ENCODE measurements around the gene DYNC1I2. TPM values are rescaled to one million over a fixed set of nuclear protein-coding genes. Genes with fewer than 3 reads are reported as not detected.

Gene DYNC1I2
- polyA plus RNA-seq, 3 donors, result 30.8 to 39.1 (median 32.2) TPM

GRCh38 chr2:171745141-171745540 lies 57.9 kb downstream of the DYNC1I2 start:
- intact Hi-C loops (cut with micrococcal nuclease), result no loop called here
- Mint-ChIP-seq H3K36me3 (peaks cover 74 to 83% of the 10 kb centered on the region in 2 donors), H3K27ac (no peak overlapping the region), H3K9me3 (no peaks in the 10 kb centered on the region), H3K27me3 (ENCODE audit: low read depth in 3 of 3) (no peaks in the 10 kb centered on the region), H3K4me1 (no peaks in the 10 kb centered on the region), H3K4me3 (no peak overlapping the region)
- no peaks in the 10 kb centered on the region for H3K4me1 ChIP-seq (ENCODE audit: control insufficient read depth in 1 of 2, insufficient read depth in 2 of 2, low read length in 2 of 2)
- H3K36me3 ChIP-seq (replicated peaks in 1 of 2; ENCODE audit: control insufficient read depth in 1 of 2, insufficient read depth in 2 of 2, low read length in 2 of 2), result peaks cover 77 to 91% of the 10 kb centered on the region in 2 donors
- no peaks in the 10 kb centered on the region for H3K9me3 ChIP-seq (replicated peaks in 1 of 2; ENCODE audit: control insufficient read depth in 1 of 2, insufficient read depth in 1 of 2, low read length in 2 of 2)
- 100% methylated on average over 1 of the region's 1 CpG for WGBS (ENCODE audit: insufficient coverage)
- no peak overlapping the region for H3K9ac ChIP-seq (ENCODE audit: insufficient read depth, low read length, poor library complexity, severe bottlenecking)
- no peaks in the 10 kb centered on the region for H4K20me1 ChIP-seq (ENCODE audit: insufficient read depth, low read length)
- TF ChIP-seq, protein P1, sequence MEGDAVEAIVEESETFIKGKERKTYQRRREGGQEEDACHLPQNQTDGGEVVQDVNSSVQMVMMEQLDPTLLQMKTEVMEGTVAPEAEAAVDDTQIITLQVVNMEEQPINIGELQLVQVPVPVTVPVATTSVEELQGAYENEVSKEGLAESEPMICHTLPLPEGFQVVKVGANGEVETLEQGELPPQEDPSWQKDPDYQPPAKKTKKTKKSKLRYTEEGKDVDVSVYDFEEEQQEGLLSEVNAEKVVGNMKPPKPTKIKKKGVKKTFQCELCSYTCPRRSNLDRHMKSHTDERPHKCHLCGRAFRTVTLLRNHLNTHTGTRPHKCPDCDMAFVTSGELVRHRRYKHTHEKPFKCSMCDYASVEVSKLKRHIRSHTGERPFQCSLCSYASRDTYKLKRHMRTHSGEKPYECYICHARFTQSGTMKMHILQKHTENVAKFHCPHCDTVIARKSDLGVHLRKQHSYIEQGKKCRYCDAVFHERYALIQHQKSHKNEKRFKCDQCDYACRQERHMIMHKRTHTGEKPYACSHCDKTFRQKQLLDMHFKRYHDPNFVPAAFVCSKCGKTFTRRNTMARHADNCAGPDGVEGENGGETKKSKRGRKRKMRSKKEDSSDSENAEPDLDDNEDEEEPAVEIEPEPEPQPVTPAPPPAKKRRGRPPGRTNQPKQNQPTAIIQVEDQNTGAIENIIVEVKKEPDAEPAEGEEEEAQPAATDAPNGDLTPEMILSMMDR (IDR thresholded peaks at IDR 0.05), result no peak
- DNase-seq, result no peak
- H3K27me3 ChIP-seq (ENCODE audit: control insufficient read depth in 2 of 2, insufficient read depth in 2 of 2, low read length in 2 of 2), result no peaks in the 10 kb centered on the region
- no peak overlapping the region for H2AFZ ChIP-seq (ENCODE audit: insufficient read depth, low read depth, low read length, poor library complexity, severe bottlenecking)
- H3K4me3 ChIP-seq (replicated peaks in 1 of 3; ENCODE audit: low read depth in 2 of 3, low read length in 3 of 3), result no peak overlapping the region
- no peak overlapping the region for H3K27ac ChIP-seq (ENCODE audit: low read depth in 1 of 2, low read length in 2 of 2)
- no peak overlapping the region for H3K4me2 ChIP-seq (replicated peaks; ENCODE audit: extremely low read depth, low read length, poor library complexity, severe bottlenecking)
- no peaks in the 10 kb centered on the region for H3K79me2 ChIP-seq (ENCODE audit: insufficient read depth, low read length)

DNA sequence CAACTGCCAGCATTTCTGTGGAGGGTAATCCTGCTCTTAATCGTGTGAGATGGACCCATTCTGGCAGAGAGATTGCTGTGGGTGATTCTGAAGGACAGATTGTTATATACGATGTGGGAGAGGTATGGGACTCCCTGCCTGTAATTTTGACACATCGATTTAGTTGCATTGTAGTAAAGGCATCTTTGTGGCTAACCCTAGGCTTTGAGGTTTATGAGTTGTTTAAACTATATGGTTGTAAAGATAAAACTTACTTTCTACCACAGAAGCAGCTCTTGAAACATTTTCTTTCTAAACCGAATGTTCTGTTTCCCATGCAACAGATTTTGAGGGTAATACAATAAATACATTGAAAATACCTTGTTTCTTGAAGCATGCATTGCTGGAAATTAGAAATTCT lies 58.5 kb downstream of the DYNC1I2 start:
- WGBS (ENCODE audit: insufficient coverage), result 97% methylated on average over 3 of the region's 4 CpGs
- no peaks in the 10 kb centered on the region for H3K4me1 Mint-ChIP-seq
- TF ChIP-seq, protein P1 (IDR thresholded peaks at IDR 0.05), result no peak

More for the DNA sequence above, 58.5 kb downstream of the DYNC1I2 start:
- Histone ChIP-seq H2AFZ (ENCODE audit: insufficient read depth, low read depth, low read length, poor library complexity, severe bottlenecking) (no peak overlapping the region), H3K36me3 (replicated peaks in 1 of 2; ENCODE audit: control insufficient read depth in 1 of 2, insufficient read depth in 2 of 2, low read length in 2 of 2) (peaks cover 76 to 92% of the 10 kb centered on the region in 2 donors), H3K4me1 (ENCODE audit: control insufficient read depth in 1 of 2, insufficient read depth in 2 of 2, low read length in 2 of 2) (no peaks in the 10 kb centered on the region), H3K4me3 (replicated peaks in 1 of 3; ENCODE audit: low read depth in 2 of 3, low read length in 3 of 3) (no peak overlapping the region), H3K27me3 (ENCODE audit: control insufficient read depth in 2 of 2, insufficient read depth in 2 of 2, low read length in 2 of 2) (no peaks in the 10 kb centered on the region), H3K27ac (ENCODE audit: low read depth in 1 of 2, low read length in 2 of 2) (no peak overlapping the region), H3K9me3 (replicated peaks in 1 of 2; ENCODE audit: control insufficient read depth in 1 of 2, insufficient read depth in 1 of 2, low read length in 2 of 2) (no peaks in the 10 kb centered on the region), H3K9ac (ENCODE audit: insufficient read depth, low read length, poor library complexity, severe bottlenecking) (no peak overlapping the region), H4K20me1 (ENCODE audit: insufficient read depth, low read length) (no peaks in the 10 kb centered on the region), H3K4me2 (replicated peaks; ENCODE audit: extremely low read depth, low read length, poor library complexity, severe bottlenecking) (no peak overlapping the region), H3K79me2 (ENCODE audit: insufficient read depth, low read length) (no peaks in the 10 kb centered on the region)
- Mint-ChIP-seq H3K4me3 (no peak overlapping the region), H3K36me3 (peaks cover 75 to 83% of the 10 kb centered on the region in 2 donors), H3K27ac (no peak overlapping the region), H3K9me3 (no peaks in the 10 kb centered on the region), H3K27me3 (ENCODE audit: low read depth in 3 of 3) (no peaks in the 10 kb centered on the region)
- no peak for DNase-seq
- intact Hi-C loops (cut with micrococcal nuclease), result no loop called here

Measured in CD14-positive monocyte (primary cell).